ENCODE measurements around the gene USH2A. TPM values are rescaled to one million over a fixed set of nuclear protein-coding genes. Genes with fewer than 3 reads are reported as not detected.

The USH2A gene
- total and polyA plus RNA-seq, 2 experiments from 2014 or later = under 0.01 to 0.01 TPM

- H3K9me2 ChIP-seq (ENCODE audit: insufficient read depth) = no peaks in the 10 kb centered on the region
- WGBS, 2 experiments (ENCODE audit: low coverage in 1 of 2, low lambda C conversion rate in 2 of 2, missing lambda C conversion rate in 2 of 2) = 98% methylated on average over 3 to 4 of the region's 4 CpGs
- H3K36me3 ChIP-seq (ENCODE audit: low read depth) = peaks cover 7% of the 10 kb centered on the region; the same call in 1 of the 2 replicates
- H3K4me2 ChIP-seq (ENCODE audit: unreplicated experiment) = no peak overlapping the region
- TF ChIP-seq EZH2 (IDR thresholded peaks at IDR 0.05; ENCODE audit: insufficient read depth, poor library complexity, severe bottlenecking) (no peak), EZH2phosphoT487 (IDR thresholded peaks at IDR 0.05; ENCODE audit: insufficient read depth, low read depth) (no peak)
- no peaks in the 10 kb centered on the region for H3K27me3 ChIP-seq (replicated peaks; ENCODE audit: insufficient read depth)
- H3K9me3 ChIP-seq (ENCODE audit: low read depth) = no peaks in the 10 kb centered on the region
- no peak for DNase-seq
- no peak overlapping the region for H3K27ac ChIP-seq
- H3K79me2 ChIP-seq (ENCODE audit: insufficient read depth) = peaks cover 19% of the 10 kb centered on the region
- no peak overlapping the region for H2AFZ ChIP-seq
- in situ Hi-C loops (cut with MboI) = no loop called here
- no peak overlapping the region for H3K4me3 ChIP-seq
- H4K20me1 ChIP-seq (ENCODE audit: insufficient read depth) = no peaks in the 10 kb centered on the region
- H3F3A ChIP-seq (ENCODE audit: insufficient read depth) = no peaks in the 10 kb centered on the region
- H3K9ac ChIP-seq = no peak overlapping the region
- H3K4me1 ChIP-seq (ENCODE audit: insufficient read depth) = peaks cover 16% of the 10 kb centered on the region
Observed at GRCh38 chr1:215590779-215591491, 832.3 kb downstream of the USH2A start.

GRCh38 chr1:215589650-215590435 is 833.4 kb downstream of the USH2A start:
- H3K9me2 ChIP-seq (ENCODE audit: insufficient read depth) = no peaks in the 10 kb centered on the region
- no peak overlapping the region for H3K27ac ChIP-seq
- no peak for DNase-seq
- H3K4me3 ChIP-seq = no peak overlapping the region
- H3K4me2 ChIP-seq (ENCODE audit: unreplicated experiment) = no peak overlapping the region
- H3F3A ChIP-seq (ENCODE audit: insufficient read depth) = no peaks in the 10 kb centered on the region
- in situ Hi-C loops (cut with MboI) = no loop called here
- H3K27me3 ChIP-seq (replicated peaks; ENCODE audit: insufficient read depth) = no peaks in the 10 kb centered on the region
- H4K20me1 ChIP-seq (ENCODE audit: insufficient read depth) = no peaks in the 10 kb centered on the region
- TF ChIP-seq EZH2phosphoT487 (IDR thresholded peaks at IDR 0.05; ENCODE audit: insufficient read depth, low read depth) (no peak), EZH2 (IDR thresholded peaks at IDR 0.05; ENCODE audit: insufficient read depth, poor library complexity, severe bottlenecking) (no peak)
- no peak overlapping the region for H2AFZ ChIP-seq
- no peaks in the 10 kb centered on the region for H3K9me3 ChIP-seq (ENCODE audit: low read depth)
- H3K36me3 ChIP-seq (ENCODE audit: low read depth) = peaks cover 6% of the 10 kb centered on the region
- H3K4me1 ChIP-seq (ENCODE audit: insufficient read depth) = peaks cover 12% of the 10 kb centered on the region
- H3K79me2 ChIP-seq (ENCODE audit: insufficient read depth) = peaks cover 15% of the 10 kb centered on the region
- 83 to 86% methylated on average over 4 of the region's 4 CpGs for WGBS, 2 experiments (ENCODE audit: low coverage in 1 of 2, low lambda C conversion rate in 2 of 2, missing lambda C conversion rate in 2 of 2)
- H3K9ac ChIP-seq = no peak overlapping the region

GRCh38 chr1:215584389-215584788 is 838.9 kb downstream of the USH2A start:
- no peak for TF ChIP-seq EZH2 (IDR thresholded peaks at IDR 0.05; ENCODE audit: insufficient read depth, poor library complexity, severe bottlenecking)
- TF ChIP-seq EZH2phosphoT487 (IDR thresholded peaks at IDR 0.05; ENCODE audit: insufficient read depth, low read depth) = no peak
- Histone ChIP-seq H2AFZ (no peak overlapping the region), H3K79me2 (ENCODE audit: insufficient read depth) (no peaks in the 10 kb centered on the region), H3K4me3 (no peak overlapping the region), H3K36me3 (ENCODE audit: low read depth) (peaks cover 33% of the 10 kb centered on the region), H3K9me3 (ENCODE audit: low read depth) (no peaks in the 10 kb centered on the region), H3K4me2 (ENCODE audit: unreplicated experiment) (no peak overlapping the region), H3K4me1 (ENCODE audit: insufficient read depth) (0 out of 2 replicates have a peak, but pooled peaks cover 4% of the 10 kb centered on the region), H3K9ac (no peak overlapping the region), H3F3A (ENCODE audit: insufficient read depth) (no peaks in the 10 kb centered on the region; the same call in 1 of the 2 replicates), H3K9me2 (ENCODE audit: insufficient read depth) (no peaks in the 10 kb centered on the region), H3K27ac (no peak overlapping the region), H4K20me1 (ENCODE audit: insufficient read depth) (no peaks in the 10 kb centered on the region), H3K27me3 (replicated peaks; ENCODE audit: insufficient read depth) (no peaks in the 10 kb centered on the region)
- DNase-seq = no peak
- WGBS, 2 experiments (ENCODE audit: low coverage in 1 of 2, low lambda C conversion rate in 2 of 2, missing lambda C conversion rate in 2 of 2) = 96% methylated on average over 1 of the region's 1 CpG
- in situ Hi-C loops (cut with MboI) = no loop called here

- no peak overlapping the region for H3K9ac ChIP-seq
- 97 to 99% methylated on average over 5 of the region's 5 CpGs for WGBS, 2 experiments (ENCODE audit: low coverage in 1 of 2, low lambda C conversion rate in 2 of 2, missing lambda C conversion rate in 2 of 2)
- H4K20me1 ChIP-seq (ENCODE audit: insufficient read depth) = no peaks in the 10 kb centered on the region
- in situ Hi-C loops (cut with MboI) = no loop called here
- H3K27ac ChIP-seq = no peak overlapping the region
- no peak for DNase-seq
- peaks cover 2% of the 10 kb centered on the region; the same call in 1 of the 2 replicates for H3K79me2 ChIP-seq (ENCODE audit: insufficient read depth)
- H3K36me3 ChIP-seq (ENCODE audit: low read depth) = peaks cover 42% of the 10 kb centered on the region
- no peak overlapping the region for H3K4me2 ChIP-seq (ENCODE audit: unreplicated experiment)
- no peaks in the 10 kb centered on the region; the same call in 1 of the 2 replicates for H3F3A ChIP-seq (ENCODE audit: insufficient read depth)
- TF ChIP-seq EZH2phosphoT487 (IDR thresholded peaks at IDR 0.05; ENCODE audit: insufficient read depth, low read depth) = no peak
- TF ChIP-seq EZH2 (IDR thresholded peaks at IDR 0.05; ENCODE audit: insufficient read depth, poor library complexity, severe bottlenecking) = no peak
- H3K4me3 ChIP-seq = no peak overlapping the region
- H3K27me3 ChIP-seq (replicated peaks; ENCODE audit: insufficient read depth) = no peaks in the 10 kb centered on the region
- no peaks in the 10 kb centered on the region for H3K9me2 ChIP-seq (ENCODE audit: insufficient read depth)
- H3K4me1 ChIP-seq (ENCODE audit: insufficient read depth) = 0 out of 2 replicates have a peak, but pooled peaks cover 4% of the 10 kb centered on the region
- H3K9me3 ChIP-seq (ENCODE audit: low read depth) = no peaks in the 10 kb centered on the region
- no peak overlapping the region for H2AFZ ChIP-seq
Observed at GRCh38 chr1:215583185-215583749, 840.0 kb downstream of the USH2A start.

All from GM23248 (cell line).